SW 1271 (cell line): ENCODE results near the gene TNC.
"Not testable (repeated sequence)": the region's sequence is repeated elsewhere in the genome, so short reads cannot be mapped to it uniquely, and the experiment has no call there.

ENCODE experiments used
- DNase-seq, 2 experiments: peaks; one replicate each; lab custom pipeline; 2025; lab: John Stamatoyannopoulos, UW

Gene TNC

DNA sequence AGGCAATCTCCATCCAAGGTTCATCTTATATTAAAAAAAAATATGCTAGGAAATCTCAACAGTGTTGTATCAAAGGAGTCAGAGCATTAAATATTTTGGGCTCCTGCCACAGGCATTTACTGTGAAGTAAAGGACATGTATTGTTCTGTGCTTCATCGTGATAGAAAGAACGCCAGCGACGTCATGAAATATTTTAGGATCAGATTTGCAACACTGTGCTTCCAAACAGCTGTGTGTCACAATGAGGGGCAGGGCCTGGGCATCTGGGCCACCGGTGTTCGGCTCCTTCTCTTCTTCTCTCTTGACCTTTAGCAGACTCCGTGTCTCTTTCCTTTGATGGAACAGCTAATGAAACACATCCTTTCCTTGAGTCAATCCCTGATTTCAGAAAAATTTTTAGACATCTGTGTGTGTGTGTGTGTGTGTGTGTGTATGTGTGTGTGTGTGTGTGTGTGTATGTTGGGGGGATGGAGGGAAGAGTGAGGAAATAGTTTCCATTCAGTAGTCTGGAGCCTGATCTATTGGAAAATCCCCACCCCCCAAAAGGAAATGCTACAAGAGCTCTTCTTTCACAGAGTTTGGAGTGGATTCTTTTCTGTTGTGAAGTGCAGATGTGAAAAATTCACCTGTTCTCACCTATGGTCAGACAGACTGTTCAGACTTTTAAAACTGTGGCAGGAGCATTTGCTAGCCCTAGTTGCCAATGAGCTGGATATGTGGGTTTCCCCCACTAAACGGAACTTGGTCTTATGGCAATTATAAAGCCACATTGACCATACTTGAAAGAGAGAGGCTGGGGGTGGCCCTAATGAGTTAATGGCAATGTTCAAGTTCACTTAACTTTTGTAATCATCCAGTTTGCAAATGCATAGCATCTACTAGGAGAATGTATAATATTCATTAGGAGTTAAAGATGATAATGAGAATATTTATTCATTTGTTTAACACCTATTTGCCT is 18.1 kb upstream of the TNC start:
- no peak for DNase-seq

DNA sequence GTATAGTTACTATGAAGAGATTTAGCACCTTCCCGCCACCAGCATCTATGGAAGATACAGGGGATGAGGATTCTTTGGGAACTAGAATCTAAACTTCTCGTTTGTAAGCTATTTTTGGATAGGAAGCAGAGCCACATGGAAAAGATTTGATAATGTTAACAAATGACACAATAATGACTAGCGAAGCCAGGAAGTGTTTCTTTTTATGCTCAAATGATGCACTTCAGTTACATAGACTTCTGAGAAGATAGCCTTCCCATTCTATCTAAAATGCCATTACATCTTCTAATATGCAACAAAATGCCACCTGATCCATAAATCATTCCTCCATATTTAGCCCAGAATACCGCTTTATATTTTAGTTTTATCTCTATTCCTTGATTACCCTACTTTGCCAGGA is 17.0 kb upstream of the TNC start:
- no peak for DNase-seq

- no peak for DNase-seq
These were observed 15.7 kb upstream of the TNC start for GRCh38 chr9:115133649-115134048.

- no peak for DNase-seq
These were observed 14.7 kb upstream of the TNC start for GRCh38 chr9:115132648-115133047.

DNA sequence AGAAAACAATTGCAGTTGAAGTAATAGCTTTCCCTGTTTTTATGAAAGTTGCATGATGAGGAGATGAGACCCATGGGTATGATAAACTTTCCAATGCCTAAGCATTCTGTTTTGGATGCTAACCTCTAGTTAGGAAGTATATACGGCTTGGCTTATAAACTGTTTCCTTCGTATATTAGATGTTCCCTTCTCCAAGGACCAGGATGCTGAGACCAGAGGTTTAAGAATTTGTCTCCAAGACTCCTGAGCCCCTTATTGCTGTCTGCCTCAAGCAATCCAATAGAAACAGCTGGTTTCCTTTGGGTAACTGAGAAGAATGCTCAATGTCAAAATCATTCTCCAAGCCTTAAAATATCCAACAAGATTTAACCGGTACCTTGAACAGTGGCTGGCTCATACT is 12.2 kb upstream of the TNC start:
- DNase-seq, result no peak

- not testable (repeated sequence) for DNase-seq
These were observed 10.8 kb upstream of the TNC start for GRCh38 chr9:115128726-115129125.

DNA sequence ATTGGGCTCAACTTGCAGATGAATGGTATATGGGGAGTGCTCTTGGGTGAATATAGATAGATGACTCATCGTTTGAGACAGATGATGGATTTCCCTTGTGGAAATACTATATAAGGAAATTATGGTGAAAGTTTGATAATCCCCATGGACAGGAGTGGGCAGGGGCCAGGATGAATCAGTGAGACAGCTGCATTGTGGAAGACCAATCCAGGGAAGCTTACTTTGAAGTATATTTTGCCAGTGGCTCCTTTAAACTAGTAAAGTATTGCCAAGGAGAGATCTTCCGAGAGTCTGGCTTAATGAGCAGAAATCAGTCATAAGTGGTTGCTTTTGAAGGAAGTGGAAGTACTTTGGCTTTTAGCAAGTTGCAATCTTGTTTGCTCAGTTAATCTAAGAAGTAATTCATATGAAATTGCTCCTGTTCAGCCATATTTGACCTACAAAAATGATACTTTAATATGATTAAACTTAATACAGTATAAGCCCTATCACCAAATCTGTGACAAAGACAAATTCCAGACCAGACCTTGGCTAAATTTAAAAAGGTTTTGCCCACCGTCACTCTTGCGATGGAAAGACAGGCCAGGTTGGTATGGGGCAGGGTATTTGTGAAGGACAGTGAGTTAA is 9.3 kb upstream of the TNC start:
- no peak for DNase-seq

DNA sequence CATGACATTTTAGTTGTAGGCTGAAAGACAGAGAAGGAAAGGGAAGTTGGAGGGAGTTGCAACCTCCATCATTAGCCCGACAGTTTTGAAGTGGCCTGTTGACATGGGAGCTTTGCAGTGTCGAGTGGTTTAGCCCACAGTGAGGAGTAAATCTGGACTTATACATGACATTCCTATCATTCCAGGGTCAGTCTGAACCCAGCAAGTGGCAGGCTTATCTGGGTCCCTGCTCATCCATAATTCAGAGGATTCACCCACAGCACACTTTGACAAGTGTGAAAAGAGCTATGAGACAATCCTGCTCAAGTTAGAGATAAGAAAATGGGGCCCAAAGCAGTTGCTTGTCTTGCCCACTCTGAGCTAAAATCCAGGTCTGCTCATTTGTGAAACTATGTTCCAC is 8.4 kb upstream of the TNC start:
- no peak for DNase-seq

DNA sequence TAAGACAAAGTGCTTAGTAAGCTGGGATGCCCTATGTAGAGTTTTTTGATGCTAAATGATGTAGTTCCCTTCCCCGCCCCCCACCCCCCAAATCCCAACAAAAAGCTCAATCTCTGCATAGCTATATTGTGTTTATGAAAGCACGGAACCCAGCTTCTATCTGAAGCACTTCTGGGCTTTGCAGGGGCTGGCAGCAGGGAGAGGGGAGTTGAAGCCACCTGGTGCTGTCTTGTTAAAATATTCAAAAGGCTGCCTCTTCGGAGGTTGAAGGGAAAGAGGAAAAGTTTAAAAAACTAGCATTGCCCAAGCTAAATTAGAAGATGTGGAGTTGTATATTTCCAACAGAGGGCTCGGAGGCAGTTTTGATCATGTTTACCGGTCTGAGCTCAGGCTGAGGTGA is 5.0 kb upstream of the TNC start:
- DNase-seq, result no peak

DNA sequence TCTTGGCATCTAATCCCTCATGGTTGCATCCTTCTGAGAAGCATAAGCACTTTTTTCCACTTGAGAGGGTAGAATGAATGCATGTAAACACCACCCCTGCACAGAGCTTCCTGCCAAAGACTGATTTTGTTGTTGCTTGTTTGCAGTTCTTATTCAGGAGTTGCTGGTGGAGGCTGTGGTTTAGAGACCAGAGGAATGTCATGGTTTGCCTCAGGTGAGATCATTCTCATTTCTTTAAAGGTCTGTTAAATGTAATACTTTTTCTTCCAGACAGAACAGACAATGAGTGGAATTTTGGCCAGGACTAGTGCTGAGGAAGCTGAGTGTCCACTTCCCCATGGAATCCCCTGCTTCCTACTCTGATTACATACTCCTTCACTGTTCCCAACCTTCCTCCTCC is 3.2 kb upstream of the TNC start:
- DNase-seq, result peak in 1 of 2 experiments; percentile 20

DNA sequence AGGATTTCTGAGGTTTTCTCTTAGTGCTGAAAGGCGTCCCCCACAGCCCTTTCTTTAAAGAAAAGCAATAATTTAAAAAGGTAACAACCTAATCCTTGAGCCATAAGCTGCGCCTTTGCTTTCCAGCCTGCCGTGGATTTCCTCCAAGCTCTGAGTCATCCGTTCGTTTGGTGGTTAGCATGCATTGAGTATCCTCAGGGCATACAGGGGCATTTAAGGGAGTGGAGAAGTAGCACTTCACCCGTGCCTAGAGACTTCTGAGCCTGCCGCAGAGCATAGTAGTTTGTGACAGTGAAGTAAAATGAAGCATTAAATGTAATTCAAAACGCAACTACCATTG is 892 bp upstream of the TNC start:
- DNase-seq, result peak; percentile 39 to 85

DNA sequence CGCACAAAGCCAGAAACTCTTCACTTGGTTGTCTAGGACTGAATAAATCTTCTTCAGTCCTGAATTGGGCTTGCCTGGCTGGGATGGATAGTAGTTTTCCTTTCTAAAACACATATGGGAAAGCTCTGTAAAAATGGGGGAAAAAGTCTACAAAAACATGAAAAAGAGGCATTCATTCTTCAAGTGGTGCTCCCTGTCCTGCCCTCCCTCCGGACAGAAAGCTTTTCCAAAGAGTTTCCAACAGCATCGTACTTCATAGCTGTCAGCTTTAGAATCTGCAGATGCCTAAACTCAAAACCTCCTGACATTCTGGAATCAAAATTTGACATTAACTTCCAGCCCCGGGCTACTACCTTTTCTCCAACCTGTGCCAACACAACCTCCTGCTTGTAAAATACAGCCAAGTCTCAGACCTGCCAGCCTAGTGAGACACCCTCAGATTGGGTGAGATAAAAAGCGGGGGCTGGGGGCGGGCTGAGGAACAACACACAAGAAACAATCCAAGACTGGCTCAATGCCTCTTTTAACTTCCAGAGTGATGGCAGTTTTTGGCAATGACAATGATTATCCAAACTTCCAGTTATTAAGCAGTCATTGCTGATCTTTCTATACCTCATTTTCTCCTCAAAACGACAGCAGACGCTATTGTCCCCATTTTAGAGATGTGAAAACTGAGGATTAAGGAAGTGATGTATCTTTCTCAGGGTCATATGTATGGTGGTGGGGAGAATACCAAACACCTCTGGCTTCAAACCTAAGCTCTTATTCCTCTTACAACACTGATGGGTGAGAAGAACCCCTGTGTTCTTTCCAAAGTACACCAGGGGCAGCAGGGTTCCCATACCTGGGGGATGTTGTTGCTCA is 1.3 kb downstream of the TNC start:
- DNase-seq, result no peak

- DNase-seq, result peak in 1 of 2 experiments; percentile 39
These were observed 2.0 kb downstream of the TNC start for GRCh38 chr9:115115924-115116323.

DNA sequence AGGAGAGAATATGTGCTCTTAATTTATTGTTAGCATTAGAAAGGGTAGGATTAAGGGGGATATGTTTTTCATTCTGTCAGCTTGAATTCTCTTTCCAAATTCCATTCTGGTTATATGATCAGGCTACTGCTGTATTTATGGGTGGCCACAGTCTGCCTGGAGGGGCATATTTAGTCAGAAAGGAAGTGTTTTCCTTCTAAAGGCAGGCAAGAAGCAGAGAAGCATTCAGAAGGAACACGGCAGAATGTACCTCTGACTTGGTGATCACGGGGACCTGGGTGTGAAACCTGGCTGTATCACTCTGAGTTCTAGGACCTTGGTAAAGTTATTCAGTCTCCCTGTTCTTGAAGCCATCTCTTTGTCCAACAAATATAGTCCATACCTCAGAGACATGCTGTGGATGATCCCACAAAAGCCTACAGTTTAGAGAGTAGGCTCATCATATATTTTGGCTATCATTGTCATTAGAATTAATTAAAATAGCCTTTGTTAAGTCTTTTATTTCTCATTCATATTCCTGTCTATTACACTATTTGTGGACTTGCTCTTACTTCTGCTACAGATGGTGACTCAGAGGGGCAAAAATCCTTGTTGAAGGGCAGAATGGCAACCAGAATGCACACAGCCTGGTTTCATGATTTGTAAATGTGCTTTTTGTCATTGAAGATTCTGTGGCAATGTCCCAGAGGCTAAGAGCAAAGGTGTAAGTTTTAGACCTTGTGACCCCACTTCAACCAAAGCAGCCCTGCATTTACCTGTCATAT is 2.7 kb downstream of the TNC start:
- DNase-seq, result no peak

GRCh38 chr9:115114546-115114945 is 3.4 kb downstream of the TNC start:
- no peak for DNase-seq

GRCh38 chr9:115114084-115114483 is 3.9 kb downstream of the TNC start:
- DNase-seq, result no peak

DNA sequence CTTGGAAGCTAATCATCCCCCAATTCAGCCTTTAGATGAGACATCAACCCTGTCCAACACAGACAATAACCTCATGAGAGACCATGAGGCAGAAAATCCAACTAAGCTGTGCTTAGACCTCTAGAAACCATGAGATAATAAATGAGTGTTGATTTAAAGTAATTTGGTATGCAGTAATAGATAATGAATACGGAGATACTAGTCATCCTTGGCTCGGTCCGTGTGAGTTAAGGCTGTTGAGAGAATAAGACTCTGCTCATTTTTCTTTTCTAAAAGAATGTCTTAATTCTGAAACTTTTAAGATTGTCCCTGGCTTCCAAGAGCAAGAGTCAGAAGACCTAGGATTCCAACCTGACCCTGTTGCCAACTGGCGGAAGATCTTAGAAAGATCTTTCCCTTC is 6.1 kb downstream of the TNC start:
- DNase-seq, result no peak

- DNase-seq, result no peak
These were observed 8.5 kb downstream of the TNC start for GRCh38 chr9:115109486-115109885.

DNA sequence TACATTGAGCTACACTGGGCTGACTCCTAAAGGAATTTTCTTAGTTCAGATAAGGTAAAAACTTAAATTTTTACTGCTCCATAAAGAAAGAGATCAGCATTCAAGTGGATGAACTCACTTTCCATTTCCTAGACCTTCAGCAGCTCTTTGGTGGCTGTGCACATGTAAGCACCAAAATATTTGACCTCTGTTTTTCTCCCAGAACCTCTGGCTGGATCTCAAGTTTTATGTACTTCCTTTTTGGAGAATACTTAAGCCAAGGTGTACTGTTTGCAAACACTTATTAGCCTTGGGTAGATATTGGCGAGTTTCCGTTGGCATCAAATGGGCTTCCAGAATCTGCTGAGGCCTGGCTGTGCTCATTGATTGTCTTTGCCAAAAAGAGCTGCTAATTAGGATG is 10.3 kb downstream of the TNC start:
- DNase-seq, result no peak

DNA sequence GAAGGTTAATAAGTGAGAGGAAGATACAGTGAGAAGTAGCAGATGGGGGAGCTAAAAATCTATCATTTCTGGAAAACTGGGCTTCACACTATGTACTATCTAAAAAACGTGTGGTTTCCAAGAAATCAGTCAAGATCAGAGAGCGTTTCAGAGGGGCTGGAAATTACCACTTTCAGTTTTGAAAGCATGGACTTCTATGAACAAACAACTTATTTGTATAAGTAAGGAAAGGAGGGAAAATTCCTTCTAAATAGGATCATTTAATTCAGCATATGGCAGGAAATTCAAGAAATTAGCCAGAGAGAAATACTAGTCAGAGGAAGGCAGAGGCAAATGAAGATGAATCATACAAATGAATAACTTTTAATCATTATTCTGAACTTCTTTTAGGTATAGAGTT is 11.3 kb downstream of the TNC start:
- DNase-seq, result no peak

DNA sequence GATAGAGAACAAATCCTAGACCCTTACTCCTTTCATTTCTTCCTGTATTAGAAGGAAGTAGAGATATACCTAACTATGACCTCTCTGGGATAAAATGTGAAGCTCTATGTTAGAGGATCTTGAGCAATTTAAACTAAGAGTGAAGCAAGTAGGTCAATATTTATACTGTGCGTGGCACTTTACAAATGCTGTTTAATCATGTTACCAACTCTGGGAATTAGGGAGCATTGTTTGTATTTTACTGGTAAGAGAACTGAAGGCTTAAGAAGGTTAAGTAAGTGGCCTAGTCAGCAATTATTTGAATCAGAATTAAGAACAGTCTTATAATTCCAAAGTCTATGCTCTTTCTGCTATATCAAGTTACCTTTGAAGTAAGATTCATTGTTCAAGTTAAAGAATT is 12.0 kb downstream of the TNC start:
- no peak for DNase-seq

- DNase-seq, result no peak
These were observed 13.0 kb downstream of the TNC start for GRCh38 chr9:115104908-115105307.
